Activated T-cell treated with anti-CD3 and anti-CD28 coated beads, Interleukin-2, amount 50 U/mL, for 24 hours (primary cell): ENCODE data around the gene NTF3.

Experiments used
- DNase-seq: peaks from one replicate; pipeline ENCODE4 v3.0.0-alpha.2; 2020
- H3K27ac Mint-ChIP-seq: 2 replicates; pipeline ENCODE4 v1.8.0; 2020; ENCODE audit warnings: mild to moderate bottlenecking, mixed read lengths
- H3K27me3 Mint-ChIP-seq: 2 replicates; pipeline ENCODE4 v1.8.0; 2020; ENCODE audit warnings: mixed read lengths
- H3K36me3 Mint-ChIP-seq: 2 replicates; pipeline ENCODE4 v1.8.0; 2020; ENCODE audit warnings: low read depth, mixed read lengths
- H3K4me1 Mint-ChIP-seq: 2 replicates; pipeline ENCODE4 v1.8.0; 2020; ENCODE audit warnings: low read depth, mixed read lengths
- H3K4me3 Mint-ChIP-seq: 2 replicates; pipeline ENCODE4 v1.8.0; 2020; ENCODE audit warnings: mild to moderate bottlenecking, moderate library complexity, mixed read lengths
- H3K9me3 Mint-ChIP-seq: 2 replicates; pipeline ENCODE4 v1.8.0; 2020; ENCODE audit warnings: mixed read lengths

Gene NTF3

DNA sequence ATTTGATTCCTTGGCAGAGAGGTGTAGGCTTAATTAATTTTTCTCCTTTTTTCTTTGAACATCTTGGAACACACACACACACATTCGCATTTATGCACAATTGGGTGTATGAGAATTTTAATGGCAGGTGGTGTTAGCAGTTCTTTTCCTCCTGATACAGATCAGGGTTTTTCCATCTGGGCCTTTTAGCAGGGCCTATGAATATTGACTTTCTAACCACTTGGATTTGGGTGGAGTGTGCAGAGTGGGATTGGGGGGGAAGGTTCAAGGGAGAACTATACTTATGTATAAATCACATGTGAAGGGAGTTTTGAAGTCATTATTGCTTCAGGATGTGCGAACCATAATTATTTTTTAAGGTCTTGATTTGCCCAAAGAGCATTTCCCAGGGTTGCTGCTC lies 28.9 kb downstream of the NTF3 start:
- Mint-ChIP-seq H3K4me1 (peaks cover 5% of the 10 kb centered on the region), H3K36me3 (no peaks in the 10 kb centered on the region), H3K27me3 (no peaks in the 10 kb centered on the region), H3K4me3 (no peak overlapping the region), H3K9me3 (no peaks in the 10 kb centered on the region), H3K27ac (no peak overlapping the region)
- no peak for DNase-seq

DNA sequence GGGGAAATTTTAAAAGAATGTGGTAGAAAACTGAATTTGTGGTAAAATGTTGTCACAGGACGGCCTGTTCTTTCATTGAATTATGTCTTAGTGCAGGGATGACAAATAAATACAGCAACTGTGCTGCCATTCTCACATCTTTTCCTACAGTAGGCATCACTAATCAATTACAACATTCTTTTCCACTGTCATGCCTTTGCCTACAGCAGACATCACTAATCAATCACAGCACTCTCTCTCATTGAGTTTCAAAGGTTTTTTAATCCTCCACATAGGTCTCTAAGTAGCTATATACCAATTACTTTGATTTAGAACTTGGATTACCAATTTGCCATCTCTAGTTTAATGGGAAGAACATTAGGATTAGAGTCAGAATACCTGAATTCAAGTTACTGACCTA lies 30.1 kb downstream of the NTF3 start:
- peaks cover 2% of the 10 kb centered on the region for H3K4me1 Mint-ChIP-seq
- no peak overlapping the region for H3K27ac Mint-ChIP-seq
- H3K9me3 Mint-ChIP-seq: no peaks in the 10 kb centered on the region

DNA sequence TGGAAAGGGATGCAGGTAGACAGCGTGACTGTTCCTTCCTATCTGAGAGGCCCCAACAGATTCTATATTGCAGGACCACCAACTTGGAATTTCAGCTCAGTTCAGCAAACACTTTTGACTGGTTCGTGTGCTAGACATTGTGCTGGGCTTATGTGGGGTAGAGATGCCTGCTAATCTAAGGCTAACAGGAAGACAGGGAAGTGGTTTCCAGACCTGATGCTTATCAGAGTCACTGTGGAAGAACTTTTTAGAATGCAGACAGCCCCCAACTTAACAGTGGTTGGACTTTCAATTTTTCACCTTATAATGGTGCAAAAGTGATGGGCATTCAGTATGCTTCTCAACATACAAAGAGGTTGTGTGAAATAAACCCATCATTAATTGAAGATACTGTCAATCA lies 32.2 kb downstream of the NTF3 start:
- no peaks in the 10 kb centered on the region for H3K9me3 Mint-ChIP-seq
- H3K36me3 Mint-ChIP-seq: no peaks in the 10 kb centered on the region
- H3K27me3 Mint-ChIP-seq: peaks cover 11% of the 10 kb centered on the region
- H3K4me3 Mint-ChIP-seq: no peak overlapping the region
- DNase-seq: no peak
- H3K4me1 Mint-ChIP-seq: no peaks in the 10 kb centered on the region
- H3K27ac Mint-ChIP-seq: no peak overlapping the region

More for the DNA sequence above, 30.1 kb downstream of the NTF3 start:
- DNase-seq: no peak
- H3K4me3 Mint-ChIP-seq: no peak overlapping the region
- H3K27me3 Mint-ChIP-seq: no peaks in the 10 kb centered on the region
- H3K36me3 Mint-ChIP-seq: no peaks in the 10 kb centered on the region

DNA sequence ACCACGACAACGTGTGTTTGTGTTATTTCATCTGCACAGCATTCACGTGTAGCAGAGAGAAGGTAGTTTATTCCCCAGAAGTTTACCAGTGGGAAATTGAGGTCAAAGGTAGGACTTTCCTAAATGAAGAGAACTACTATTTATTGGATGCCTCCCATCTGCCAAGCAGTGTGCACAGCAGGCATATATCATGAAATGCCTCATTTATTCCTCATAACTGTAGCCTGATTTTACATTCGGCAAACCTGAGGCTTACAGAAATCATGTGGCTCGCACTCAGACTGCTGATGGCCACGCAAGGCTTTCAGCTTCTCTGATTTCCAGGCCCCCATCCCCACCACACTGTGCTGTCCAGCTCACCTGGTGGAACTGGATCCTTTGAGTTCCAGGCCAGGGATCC lies 33.5 kb downstream of the NTF3 start:
- no peak for DNase-seq
- peaks cover 14% of the 10 kb centered on the region for H3K27me3 Mint-ChIP-seq
- H3K27ac Mint-ChIP-seq: no peak overlapping the region
- no peaks in the 10 kb centered on the region for H3K4me1 Mint-ChIP-seq
- no peak overlapping the region for H3K4me3 Mint-ChIP-seq
- no peaks in the 10 kb centered on the region for H3K9me3 Mint-ChIP-seq
- H3K36me3 Mint-ChIP-seq: no peaks in the 10 kb centered on the region

DNA sequence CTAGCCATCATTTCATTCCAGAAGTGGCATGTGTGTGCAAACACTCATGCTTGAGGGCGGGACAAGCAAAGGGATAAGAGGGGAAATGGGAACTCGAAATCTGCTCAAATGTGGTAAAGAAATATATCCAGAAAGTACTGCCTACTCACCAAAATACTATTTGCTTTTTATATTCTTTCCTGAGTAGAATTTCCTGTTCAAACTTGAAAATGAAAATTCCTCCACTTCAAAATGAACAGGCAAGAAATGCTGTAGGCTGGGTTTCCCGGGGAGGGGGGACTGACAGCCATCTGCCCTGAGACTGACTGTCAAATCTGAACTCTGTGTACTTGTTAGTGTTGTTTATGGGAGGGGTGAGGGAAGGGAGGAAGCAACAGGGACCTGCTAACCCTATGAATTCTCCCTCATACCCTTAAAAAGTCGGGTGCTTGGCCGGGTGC lies 34.6 kb downstream of the NTF3 start:
- Mint-ChIP-seq H3K36me3 (no peaks in the 10 kb centered on the region), H3K27me3 (peaks cover 20% of the 10 kb centered on the region), H3K4me1 (no peaks in the 10 kb centered on the region), H3K9me3 (no peaks in the 10 kb centered on the region), H3K27ac (no peak overlapping the region), H3K4me3 (no peak overlapping the region)
- no peak for DNase-seq

DNA sequence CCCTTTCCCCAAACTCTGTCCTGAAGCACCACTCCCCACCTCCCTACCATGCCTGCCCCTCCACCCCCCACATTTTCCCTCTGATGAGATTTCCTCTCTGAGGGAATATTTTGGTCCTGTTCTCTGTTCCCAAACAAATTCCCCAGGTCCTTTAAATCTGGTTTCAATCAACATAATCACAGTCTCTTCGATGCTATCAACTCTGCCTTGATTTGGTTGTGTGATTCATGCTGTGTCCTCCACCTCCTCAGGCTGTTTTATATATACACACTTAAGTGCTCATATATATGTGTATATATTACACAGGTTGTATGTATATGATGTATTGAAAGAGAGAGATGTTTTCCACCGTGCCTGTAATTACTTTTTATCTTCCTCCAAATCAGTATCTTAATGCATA lies 36.0 kb downstream of the NTF3 start:
- H3K27me3 Mint-ChIP-seq: peaks cover 22% of the 10 kb centered on the region
- no peak for DNase-seq
- no peak overlapping the region for H3K27ac Mint-ChIP-seq
- no peaks in the 10 kb centered on the region for H3K9me3 Mint-ChIP-seq
- H3K4me1 Mint-ChIP-seq: no peaks in the 10 kb centered on the region
- no peak overlapping the region for H3K4me3 Mint-ChIP-seq
- H3K36me3 Mint-ChIP-seq: no peaks in the 10 kb centered on the region

DNA sequence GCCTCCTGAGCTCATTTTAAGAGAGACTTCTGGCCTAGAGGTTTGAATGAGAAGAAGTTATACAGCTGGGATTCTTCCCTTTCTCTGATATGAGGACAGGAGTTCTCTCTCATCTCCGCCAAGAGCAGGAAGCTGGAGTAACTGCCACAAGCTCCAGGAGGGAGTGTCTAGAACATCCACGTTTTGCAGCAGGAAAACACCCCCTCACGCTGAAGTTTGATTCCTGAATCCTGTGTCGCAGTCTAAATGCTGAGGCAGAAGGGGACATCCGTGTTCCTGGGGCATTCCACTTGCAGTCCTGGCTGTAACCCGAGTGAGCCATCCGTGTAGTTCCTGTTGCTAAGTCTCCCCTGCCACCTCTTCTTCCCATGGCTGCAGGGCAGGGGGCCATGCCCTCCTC lies 38.3 kb downstream of the NTF3 start:
- H3K27ac Mint-ChIP-seq: no peak overlapping the region
- H3K27me3 Mint-ChIP-seq: peaks cover 36% of the 10 kb centered on the region
- H3K36me3 Mint-ChIP-seq: no peaks in the 10 kb centered on the region

DNA sequence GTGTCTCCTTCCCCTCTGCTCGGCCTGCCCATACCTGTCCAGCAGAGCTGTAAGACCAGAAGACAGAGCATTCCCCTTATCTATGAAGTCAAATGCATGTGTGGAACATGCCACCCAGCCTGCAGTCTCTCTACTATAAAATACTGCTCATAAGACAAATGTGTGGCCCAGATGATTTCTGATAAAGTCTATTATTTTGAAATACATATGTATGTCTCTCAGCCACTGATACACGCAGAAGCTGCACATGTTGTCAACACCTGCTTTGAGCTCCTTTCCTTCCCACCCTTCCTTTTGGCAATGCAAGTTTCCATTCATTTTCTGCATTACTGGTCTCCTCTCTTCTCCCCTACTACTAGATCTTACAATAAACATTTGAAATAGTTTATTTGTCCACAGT lies 38.8 kb downstream of the NTF3 start:
- Mint-ChIP-seq H3K9me3 (no peaks in the 10 kb centered on the region), H3K27ac (no peak overlapping the region), H3K4me1 (no peaks in the 10 kb centered on the region), H3K36me3 (no peaks in the 10 kb centered on the region), H3K27me3 (peaks cover 36% of the 10 kb centered on the region), H3K4me3 (no peak overlapping the region)
- DNase-seq: no peak

More for the DNA sequence above, 38.3 kb downstream of the NTF3 start:
- H3K4me1 Mint-ChIP-seq: no peaks in the 10 kb centered on the region
- H3K4me3 Mint-ChIP-seq: no peak overlapping the region
- no peak for DNase-seq
- H3K9me3 Mint-ChIP-seq: no peaks in the 10 kb centered on the region

DNA sequence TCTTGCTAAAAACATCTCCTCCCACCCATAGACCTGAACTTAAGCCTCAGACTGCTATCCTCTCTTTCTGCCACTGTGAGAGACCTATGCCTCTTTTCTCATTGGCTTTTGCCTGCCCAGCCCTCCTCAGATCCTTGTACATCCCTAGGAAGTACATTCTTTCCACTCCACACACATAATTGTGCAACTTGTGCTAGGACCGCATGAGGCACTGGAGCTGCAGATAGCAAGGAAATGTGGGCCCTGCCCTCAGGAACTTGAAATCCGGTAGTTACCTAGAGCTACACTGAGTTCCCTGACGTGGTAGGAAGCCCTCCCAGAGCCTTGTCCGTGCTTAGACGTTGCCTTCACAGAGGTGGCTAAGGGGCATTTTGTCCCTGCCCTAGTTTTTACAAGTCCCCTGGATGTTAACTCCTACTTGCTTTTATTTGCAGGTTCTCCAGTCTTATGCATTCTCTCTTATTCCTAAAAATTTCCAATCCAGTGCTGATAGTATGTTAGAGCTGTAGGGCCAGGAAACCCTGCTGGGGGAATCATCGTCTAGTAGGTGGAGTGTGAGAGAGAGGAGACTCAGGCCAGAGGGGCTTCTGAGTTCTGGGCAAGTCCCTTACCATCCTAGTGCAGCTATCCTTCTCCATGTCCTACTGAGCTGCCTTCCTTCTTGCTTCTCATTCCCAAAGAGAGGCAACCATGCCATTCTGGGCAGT lies 41.3 kb downstream of the NTF3 start:
- no peak overlapping the region for H3K4me3 Mint-ChIP-seq
- no peak for DNase-seq
- H3K27ac Mint-ChIP-seq: no peak overlapping the region
- H3K4me1 Mint-ChIP-seq: no peaks in the 10 kb centered on the region
- H3K36me3 Mint-ChIP-seq: no peaks in the 10 kb centered on the region
- peaks cover 30% of the 10 kb centered on the region for H3K27me3 Mint-ChIP-seq
- no peaks in the 10 kb centered on the region for H3K9me3 Mint-ChIP-seq

DNA sequence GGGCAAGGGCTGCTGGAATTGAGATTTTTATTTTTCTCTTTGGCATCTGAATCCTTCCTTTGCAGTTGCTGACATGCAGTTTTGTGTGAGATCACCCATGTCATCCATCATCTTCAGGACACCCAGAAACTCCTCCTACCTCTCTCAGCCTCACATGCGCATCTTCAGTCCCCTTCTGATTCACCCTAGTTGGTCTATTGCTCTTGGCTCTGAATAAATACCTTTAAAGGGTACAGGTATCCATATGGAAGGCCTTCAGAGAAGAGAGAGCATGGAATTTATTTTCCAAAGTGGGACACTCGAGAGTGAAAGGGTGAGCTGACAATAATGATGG lies 41.8 kb downstream of the NTF3 start:
- Mint-ChIP-seq H3K4me1 (no peaks in the 10 kb centered on the region), H3K27ac (no peak overlapping the region), H3K4me3 (no peak overlapping the region), H3K36me3 (no peaks in the 10 kb centered on the region), H3K9me3 (no peaks in the 10 kb centered on the region), H3K27me3 (peaks cover 31% of the 10 kb centered on the region)
- no peak for DNase-seq

DNA sequence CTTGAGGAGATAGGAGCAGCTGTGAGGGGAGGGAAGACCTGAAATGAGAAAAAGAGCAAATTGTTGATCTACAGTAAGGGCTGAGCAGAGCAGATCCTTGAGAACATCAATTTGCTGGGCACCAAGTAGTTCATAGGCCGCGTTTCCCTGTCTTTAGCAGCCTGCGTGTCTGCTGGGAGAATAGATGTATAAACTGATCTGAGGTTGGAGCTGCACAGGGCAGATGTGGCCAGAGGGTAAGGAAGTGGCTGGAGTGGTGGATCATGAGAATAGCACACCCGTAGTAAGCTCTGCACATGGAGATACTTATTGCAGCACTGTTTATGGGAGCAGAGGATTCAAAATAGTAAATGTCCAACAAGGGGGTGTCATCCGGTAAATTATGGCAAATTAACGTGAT lies 44.4 kb downstream of the NTF3 start:
- Mint-ChIP-seq H3K4me3 (no peak overlapping the region), H3K36me3 (no peaks in the 10 kb centered on the region), H3K27me3 (peaks cover 25% of the 10 kb centered on the region), H3K4me1 (no peaks in the 10 kb centered on the region), H3K27ac (no peak overlapping the region), H3K9me3 (no peaks in the 10 kb centered on the region)
- DNase-seq: no peak

DNA sequence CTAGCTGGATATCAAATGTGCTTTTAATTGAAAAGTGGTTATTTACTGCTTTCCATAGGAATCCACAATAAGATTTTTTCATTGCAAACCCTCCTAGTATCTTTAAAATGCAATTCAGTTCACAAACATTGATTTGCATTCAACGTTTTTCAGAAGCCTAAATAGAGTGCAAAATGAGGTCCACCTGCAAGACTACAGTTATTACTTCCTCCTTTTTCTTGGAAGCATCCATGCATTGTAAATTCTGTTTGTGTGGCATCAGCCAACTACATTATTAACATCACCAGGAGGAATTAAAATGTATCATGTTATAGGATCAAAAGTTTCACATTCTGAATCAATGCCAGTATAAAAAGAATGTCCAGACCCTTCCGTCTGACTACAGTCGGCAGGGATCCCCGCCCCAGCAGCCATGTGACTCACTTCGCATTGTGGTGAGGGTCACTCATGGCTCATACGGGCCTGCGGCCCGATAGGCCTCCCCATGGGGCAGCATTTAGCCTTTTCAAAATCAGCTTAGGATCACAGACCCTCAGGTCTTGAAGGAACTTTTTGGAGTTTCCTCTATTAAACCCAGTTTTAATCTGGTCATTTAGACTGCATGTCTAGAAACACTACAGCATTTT lies 46.3 kb downstream of the NTF3 start:
- H3K27ac Mint-ChIP-seq: no peak overlapping the region
- no peaks in the 10 kb centered on the region for H3K9me3 Mint-ChIP-seq
- no peaks in the 10 kb centered on the region for H3K36me3 Mint-ChIP-seq
- no peaks in the 10 kb centered on the region for H3K4me1 Mint-ChIP-seq
- H3K4me3 Mint-ChIP-seq: no peak overlapping the region
- peaks cover 20% of the 10 kb centered on the region for H3K27me3 Mint-ChIP-seq
- DNase-seq: no peak

DNA sequence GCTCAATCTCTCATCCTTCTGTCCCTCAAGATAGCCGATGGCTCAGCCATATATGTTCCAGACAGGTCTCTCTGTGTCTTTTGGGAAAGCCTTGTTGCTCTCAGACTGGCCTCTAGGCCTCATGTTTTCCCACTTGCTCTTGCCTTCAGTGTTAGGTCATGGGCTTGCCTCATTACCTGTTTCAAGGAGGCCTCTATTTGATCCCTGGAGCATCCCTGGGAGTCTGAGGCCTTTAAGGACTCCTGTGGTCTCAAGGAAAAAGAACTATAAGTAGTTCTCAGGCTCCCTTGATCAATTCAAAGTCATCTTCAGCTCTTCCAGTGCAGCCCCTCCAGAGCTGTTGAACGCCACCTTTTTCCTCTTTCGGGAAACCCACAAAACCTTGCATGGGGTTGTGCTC lies 47.9 kb downstream of the NTF3 start:
- H3K27me3 Mint-ChIP-seq: peaks cover 12% of the 10 kb centered on the region
- no peaks in the 10 kb centered on the region for H3K4me1 Mint-ChIP-seq
- no peak overlapping the region for H3K27ac Mint-ChIP-seq
- no peak for DNase-seq
- no peak overlapping the region for H3K4me3 Mint-ChIP-seq
- H3K9me3 Mint-ChIP-seq: no peaks in the 10 kb centered on the region
- no peaks in the 10 kb centered on the region for H3K36me3 Mint-ChIP-seq

DNA sequence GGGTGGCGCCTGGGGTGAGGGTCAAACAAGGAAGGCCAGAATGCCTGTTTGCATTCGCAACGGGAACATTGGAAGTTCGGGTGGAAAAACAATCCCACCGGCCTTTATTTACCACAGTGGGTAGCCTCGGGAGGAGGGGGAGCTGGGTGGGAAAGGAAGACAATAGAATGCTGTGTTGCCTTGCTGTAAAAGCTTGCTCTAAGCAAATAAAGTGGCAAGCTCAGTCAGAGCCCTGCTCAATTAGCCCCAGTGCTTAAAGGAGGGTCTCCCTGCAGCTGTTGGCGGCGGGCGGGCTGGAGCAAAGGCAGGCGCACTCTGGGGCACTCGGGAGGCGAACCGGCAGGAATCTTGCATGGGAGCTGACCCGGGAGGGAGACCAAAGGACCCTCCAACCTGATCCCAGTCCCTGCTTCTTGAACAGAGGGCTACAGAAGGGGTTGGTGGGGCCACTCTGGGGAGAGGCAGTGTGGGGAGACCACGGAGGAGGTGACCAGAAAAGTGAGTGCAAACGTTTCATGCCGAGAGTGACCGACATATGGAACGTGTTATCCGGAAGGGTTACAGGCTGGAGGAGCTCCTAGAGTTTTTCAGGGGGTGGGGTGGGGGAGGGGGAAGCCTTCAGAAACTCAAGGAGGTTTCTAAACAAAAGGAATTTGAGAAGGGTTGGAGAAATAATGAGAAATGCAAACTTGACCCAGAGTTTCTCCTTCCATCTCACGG lies 48.5 kb downstream of the NTF3 start:
- DNase-seq: no peak
- no peak overlapping the region for H3K4me3 Mint-ChIP-seq
- H3K4me1 Mint-ChIP-seq: no peaks in the 10 kb centered on the region
- no peak overlapping the region for H3K27ac Mint-ChIP-seq
- peaks cover 8% of the 10 kb centered on the region for H3K27me3 Mint-ChIP-seq
- no peaks in the 10 kb centered on the region for H3K9me3 Mint-ChIP-seq
- H3K36me3 Mint-ChIP-seq: no peaks in the 10 kb centered on the region

DNA sequence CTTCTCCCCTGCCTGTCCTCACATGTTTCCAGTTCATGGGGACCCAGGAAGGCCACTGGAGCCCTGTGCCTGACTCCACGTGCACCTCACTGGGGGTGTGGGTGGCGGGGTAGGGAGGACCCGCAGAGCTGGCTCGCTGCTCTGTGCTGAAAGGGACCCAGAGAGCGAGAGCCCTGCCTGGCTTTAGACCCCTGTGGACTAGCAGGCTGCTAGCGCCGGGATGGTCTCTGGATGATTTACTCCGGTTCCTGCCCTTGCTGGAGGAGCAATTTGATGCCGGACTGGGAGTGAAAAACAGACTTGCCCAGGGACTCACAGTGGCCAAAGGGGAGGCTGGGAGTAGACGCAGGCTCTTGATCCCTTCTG lies 49.0 kb downstream of the NTF3 start:
- Mint-ChIP-seq H3K9me3 (no peaks in the 10 kb centered on the region), H3K4me3 (no peak overlapping the region), H3K4me1 (no peaks in the 10 kb centered on the region), H3K27me3 (peaks cover 8% of the 10 kb centered on the region), H3K36me3 (no peaks in the 10 kb centered on the region), H3K27ac (no peak overlapping the region)
- no peak for DNase-seq
